Measurements from ENCODE around the gene DAGLA. TPM values are rescaled to one million over a fixed set of nuclear protein-coding genes. Genes with fewer than 3 reads are reported as not detected.

DAGLA gene
- total and polyA plus RNA-seq, 12 donors, result 0.44 to 4.2 (median 2.3) TPM

GRCh38 chr11:61794579-61794978 lies 114.4 kb downstream of the DAGLA start:
- 80 to 92% (median 88%) methylated on average over 4 of the region's 4 CpGs for WGBS, 4 donors
- intact Hi-C loops (cut with DNase I), result no loop called here
- TF ChIP-seq CTCF (IDR thresholded peaks at IDR 0.05) (no peak), POLR2A (IDR thresholded peaks at IDR 0.05) (no peak)
- no peak overlapping the region for H3K4me3 ChIP-seq
- no peaks in the 10 kb centered on the region for H3K27me3 ChIP-seq
- peaks cover 0 to 10% of the 10 kb centered on the region in 2 donors for H3K36me3 ChIP-seq (replicated peaks in 1 of 2)
- no peak for DNase-seq
- H3K9me3 ChIP-seq (replicated peaks in 1 of 3), result no peaks in the 10 kb centered on the region
- H3K4me1 ChIP-seq (replicated peaks in 1 of 2), result peaks cover 5 to 24% of the 10 kb centered on the region in 2 donors
- no peak overlapping the region for H3K27ac ChIP-seq

GRCh38 chr11:61795459-61795858 lies 115.3 kb downstream of the DAGLA start:
- H3K27ac ChIP-seq, result no peak overlapping the region
- H3K4me1 ChIP-seq (replicated peaks in 1 of 2), result peaks cover 5 to 24% of the 10 kb centered on the region in 2 donors
- H3K36me3 ChIP-seq (replicated peaks in 1 of 2), result peaks cover 0 to 1% of the 10 kb centered on the region in 2 donors
- intact Hi-C loops (cut with DNase I), result loop anchor here in 1 of 2 donors (5.0 kb wide), 1 partner anchor 82 kb away; no protein-coding TSS in a partner anchor
- no peak overlapping the region for H3K4me3 ChIP-seq
- no peaks in the 10 kb centered on the region for H3K9me3 ChIP-seq (replicated peaks in 1 of 3)
- WGBS, 4 donors, result 70 to 82% (median 78%) methylated on average over 12 of the region's 12 CpGs
- no peaks in the 10 kb centered on the region for H3K27me3 ChIP-seq
- TF ChIP-seq CTCF (IDR thresholded peaks at IDR 0.05) (no peak), POLR2A (IDR thresholded peaks at IDR 0.05) (no peak)
- DNase-seq, result peak in 1 of 7 donors; percentile 44

- intact Hi-C loops (cut with DNase I), result loop anchor here in 1 of 2 donors (5.0 kb wide), 1 partner anchor 81 kb away; no protein-coding TSS in a partner anchor
- 83 to 92% (median 88%) methylated on average over 13 to 18 of the region's 18 CpGs for WGBS, 4 donors
These were observed 115.8 kb downstream of the DAGLA start for GRCh38 chr11:61795876-61796526.

More at GRCh38 chr11:61795876-61796526, 115.8 kb downstream of the DAGLA start:
- Histone ChIP-seq H3K4me1 (replicated peaks in 1 of 2) (peaks cover 5 to 24% of the 10 kb centered on the region in 2 donors), H3K4me3 (no peak overlapping the region), H3K27me3 (no peaks in the 10 kb centered on the region), H3K9me3 (replicated peaks in 1 of 3) (no peaks in the 10 kb centered on the region), H3K36me3 (replicated peaks in 1 of 2) (peaks cover 0 to 3% of the 10 kb centered on the region in 2 donors), H3K27ac (peak overlapping the region in 1 of 5 donors; percentile 13)
- DNase-seq, result no peak
- no peak for TF ChIP-seq POLR2A (IDR thresholded peaks at IDR 0.05)
- TF ChIP-seq CTCF (IDR thresholded peaks at IDR 0.05), result no peak

MicroRNAs encoded within 50 kb of the gene (microRNA counts, 767-probe panel; counts per million panel counts)
- 0 counts per million in 2 donors for microRNA hsa-miR-611

Other genes with a start within 250 kb of the DAGLA start
- 1 to 10 TPM in 3 of 9 donors, under 1 TPM in 3, not detected in 3; 0.06 to 2.2 (median 0.87) TPM for gene LRRC10B, start 171.6 kb upstream of the DAGLA start, total RNA-seq
- gene LRRC10B, start 171.6 kb upstream of the DAGLA start, polyA plus RNA-seq, result 1 to 10 TPM in 2 of 3 donors, under 1 TPM in 1; 0.97 to 2.6 (median 1.1) TPM
- gene SYT7, start 99.3 kb upstream of the DAGLA start, total RNA-seq, result 1 to 10 TPM in 4 of 9 donors, under 1 TPM in 4, not detected in 1; 0.09 to 6.0 (median 1.0) TPM
- 1 to 10 TPM; 1.4 to 6.8 (median 6.5) TPM for gene SYT7, start 99.3 kb upstream of the DAGLA start, polyA plus RNA-seq
- 1 to 10 TPM in 4 of 9 donors, under 1 TPM in 5; 0.13 to 2.6 (median 0.69) TPM for gene MYRF, start 72.2 kb downstream of the DAGLA start, total RNA-seq
- gene MYRF, start 72.2 kb downstream of the DAGLA start, polyA plus RNA-seq, result 1 to 10 TPM in 2 of 3 donors, under 1 TPM in 1; 0.61 to 1.4 (median 1.1) TPM
- gene TMEM258, start 112.2 kb downstream of the DAGLA start, total RNA-seq, result 100 to 1,000 TPM in 5 of 9 donors, 10 to 100 TPM in 4; 22.8 to 162 (median 141) TPM
- gene TMEM258, start 112.2 kb downstream of the DAGLA start, polyA plus RNA-seq, result 100 to 1,000 TPM in 2 of 3 donors, 10 to 100 TPM in 1; 91.5 to 215 (median 137) TPM
- 10 to 100 TPM in 5 of 9 donors, 1 to 10 TPM in 4; 8.4 to 27.9 (median 10.7) TPM for gene FEN1, start 112.5 kb downstream of the DAGLA start, total RNA-seq
- gene FEN1, start 112.5 kb downstream of the DAGLA start, polyA plus RNA-seq, result 10 to 100 TPM in 1 of 3 donors, 1 to 10 TPM in 2; 3.9 to 32.0 (median 4.5) TPM
- 100 to 1,000 TPM in 6 of 9 donors, 10 to 100 TPM in 3; 60.3 to 361 (median 103) TPM for gene FADS1, start 136.6 kb downstream of the DAGLA start, total RNA-seq
- 100 to 1,000 TPM in 1 of 3 donors, 10 to 100 TPM in 2; 28.3 to 410 (median 32.1) TPM for gene FADS1, start 136.6 kb downstream of the DAGLA start, polyA plus RNA-seq
- 1,000 to 10,000 TPM in 2 of 9 donors, 100 to 1,000 TPM in 7; 302 to 1,301 (median 495) TPM for gene FADS2, start 147.9 kb downstream of the DAGLA start, total RNA-seq
- gene FADS2, start 147.9 kb downstream of the DAGLA start, polyA plus RNA-seq, result 1,000 to 10,000 TPM in 1 of 3 donors, 100 to 1,000 TPM in 2; 134 to 1,327 (median 153) TPM
- gene FADS3, start 211.2 kb downstream of the DAGLA start, total RNA-seq, result 100 to 1,000 TPM in 6 of 9 donors, 10 to 100 TPM in 3; 22.2 to 145 (median 105) TPM
- 100 to 1,000 TPM in 2 of 3 donors, 10 to 100 TPM in 1; 98.2 to 175 (median 103) TPM for gene FADS3, start 211.2 kb downstream of the DAGLA start, polyA plus RNA-seq
- 10 to 100 TPM in 8 of 9 donors, 1 to 10 TPM in 1; 2.4 to 23.7 (median 19.4) TPM for gene RAB3IL1, start 237.2 kb downstream of the DAGLA start, total RNA-seq
- gene RAB3IL1, start 237.2 kb downstream of the DAGLA start, polyA plus RNA-seq, result 10 to 100 TPM in 2 of 3 donors, 1 to 10 TPM in 1; 2.7 to 17.4 (median 15.5) TPM